ENCODE measurements around the gene ANKS1B. TPM values are rescaled to one million over a fixed set of nuclear protein-coding genes. Genes with fewer than 3 reads are reported as not detected.

ANKS1B gene
- total and polyA plus RNA-seq, 2 of the 4 experiments (the other 2 are of a cell fraction) = 0.17 to 0.18 TPM

GRCh38 chr12:99192489-99192888 is 792.2 kb downstream of the ANKS1B start:
- no peak overlapping the region for H3K14ac ChIP-seq (replicated peaks; ENCODE audit: low read depth, low read length)
- no peak overlapping the region for H3K4ac ChIP-seq (ENCODE audit: low read depth, low read length)
- H3K56ac ChIP-seq (ENCODE audit: extremely low read depth, insufficient read depth, low read length) = no peak overlapping the region
- H3K4me3 ChIP-seq (ENCODE audit: insufficient read depth, low read depth, low read length) = no peak overlapping the region
- ATAC-seq (ENCODE audit: low read depth) (no peak), DNase-seq (no peak)
- H2BK20ac ChIP-seq (ENCODE audit: low read depth, low read length) = no peak overlapping the region
- no peak overlapping the region for H2BK15ac ChIP-seq (ENCODE audit: low read depth, low read length)
- H2AK9ac ChIP-seq (replicated peaks; ENCODE audit: low read depth, low read length, poor library complexity) = no peak overlapping the region
- no peaks in the 10 kb centered on the region for H3K36me3 ChIP-seq (ENCODE audit: control insufficient read depth, insufficient read depth, low read length)
- dilution Hi-C loops (cut with HindIII; ENCODE audit: low sequenced_read_pairs, unreplicated experiment) = no loop called here
- H3K79me1 ChIP-seq (ENCODE audit: low read depth in 1 of 2, low read length in 2 of 2) = no peaks in the 10 kb centered on the region
- BruUV-seq (replicated peaks) = no TSS peak
- H3K18ac ChIP-seq (ENCODE audit: low read depth, low read length) = no peak overlapping the region
- ChIA-PET POLR2A (ENCODE audit: unreplicated experiment) (no interaction called here), CTCF (no interaction called here)
- H2BK5ac ChIP-seq (ENCODE audit: low read depth, low read length, poor library complexity, severe bottlenecking) = no peak overlapping the region
- no peak overlapping the region for H4K91ac ChIP-seq (ENCODE audit: insufficient read depth, low read depth, low read length)
- TF ChIP-seq POLR2A (IDR thresholded peaks at IDR 0.05; ENCODE audit: low read depth, low read length) (no peak), MXI1 (IDR thresholded peaks at IDR 0.05; ENCODE audit: borderline replicate concordance, low read depth, low read length) (no peak), USF2 (IDR thresholded peaks at IDR 0.05; ENCODE audit: low read depth, low read length) (no peak), ELK1 (IDR thresholded peaks at IDR 0.05; ENCODE audit: borderline replicate concordance, low read depth, low read length) (no peak), CEBPB (IDR thresholded peaks at IDR 0.05; ENCODE audit: low read depth, low read length) (no peak), SMC3 (IDR thresholded peaks at IDR 0.05; ENCODE audit: low read depth, low read length) (no peak), CTCF (conservative IDR thresholded peaks at IDR 0.05; ENCODE audit: low read depth, low read length) (no peak), MAFK (IDR thresholded peaks at IDR 0.05; ENCODE audit: low read depth, low read length) (no peak)
- H4K5ac ChIP-seq (ENCODE audit: low read depth, low read length) = no peak overlapping the region
- no peak overlapping the region for H3K4me2 ChIP-seq (ENCODE audit: low read depth, low read length)
- intact Hi-C loops (cut with micrococcal nuclease) = no loop called here
- no peaks in the 10 kb centered on the region for H3K27me3 ChIP-seq (ENCODE audit: control insufficient read depth, insufficient read depth, low read length)
- no peak overlapping the region for H3K9ac ChIP-seq (ENCODE audit: low read depth, low read length)
- no peaks in the 10 kb centered on the region for H3K9me1 ChIP-seq (ENCODE audit: insufficient read depth, low read length)
- H4K8ac ChIP-seq (ENCODE audit: low read depth in 2 of 2, low read length in 2 of 2) = no peak overlapping the region
- in situ Hi-C loops (cut with MboI; ENCODE audit: low sequenced_read_pairs) = no loop called here
- no peak overlapping the region for H2BK120ac ChIP-seq (ENCODE audit: low read depth, low read length)
- H2AFZ ChIP-seq (replicated peaks; ENCODE audit: low read length, poor library complexity) = no peak overlapping the region
- WGBS, 2 experiments (ENCODE audit: extremely low coverage in 2 of 2, insufficient read length in 1 of 2) = no CpG with 5 or more reads among the region's 3 CpGs
- H4K20me1 ChIP-seq (ENCODE audit: insufficient read depth, low read length) = no peaks in the 10 kb centered on the region
- no peaks in the 10 kb centered on the region for H3K9me3 ChIP-seq (ENCODE audit: control insufficient read depth, insufficient read depth, low read length)
- H3K23ac ChIP-seq (ENCODE audit: low read depth, low read length) = no peak overlapping the region
- H3K27ac ChIP-seq (ENCODE audit: insufficient read depth, low read length) = no peak overlapping the region
- H3K4me1 ChIP-seq (ENCODE audit: control insufficient read depth, insufficient read depth, low read length) = no peaks in the 10 kb centered on the region
- H2AK5ac ChIP-seq (ENCODE audit: low read depth, low read length) = no peak overlapping the region

All from IMR-90 (cell line).